Panc1 (cell line): ENCODE results near the gene IFIT1B.
"Not testable (repeated sequence)": the region's sequence is repeated elsewhere in the genome, so short reads cannot be mapped to it uniquely, and the experiment has no call there.

Experiments used
- CTCF ChIP-seq: fragments of 450-650 bp; IDR thresholded peaks from 2 replicates; pipeline ENCODE4 v1.5.1; 2017; ENCODE audit warnings: mild to moderate bottlenecking
- POLR2AphosphoS5 ChIP-seq: IDR thresholded peaks from 2 replicates; pipeline ENCODE4 v1.6.1; 2012; ENCODE audit warnings: mild to moderate bottlenecking, low read depth, low read length, moderate library complexity

GRCh38 chr10:89412276-89412675, 34.4 kb downstream of the IFIT1B start:
- not testable (repeated sequence) for TF ChIP-seq POLR2AphosphoS5, CTCF
